Pancreas (tissue), 10 donors: ENCODE results near the gene DTNB. TPM values are rescaled to one million over a fixed set of nuclear protein-coding genes. Genes with fewer than 3 reads are reported as not detected.
A peak's percentile ranks its signal among the peaks of the same experiment; 100 is the strongest.

ENCODE experiments used
- ATAC-seq, 4 donors: fragments of 200-7000 bp; cut with Tn5 transposase; one replicate each; pipeline versions ENCODE4 v1.8.0 to v1.9.1; 2020; ENCODE audit warnings: mild to moderate bottlenecking in 4 of 4, moderate library complexity in 4 of 4
- DNase-seq, 6 donors: peaks; one replicate each; pipeline ENCODE4 v3.0.0-alpha.2; 2020
- FAIRE-seq: peaks from 2 replicates; lab custom pipeline; 2012; peaks lifted over from hg19 to GRCh38; lab: Jason Lieb, UNC
- H3K27ac ChIP-seq, 4 donors: fragments of 200-600 bp; sonication (generic); 1 replicate in 3 of 4; 2 replicates in 1 of 4; pipeline versions ENCODE4 v1.5.0 to v1.8.0; 2020
- H3K27me3 ChIP-seq, 4 donors: fragments of 200-600 bp; one replicate each; pipeline ENCODE4 v1.8.0; 2021
- H3K36me3 ChIP-seq, 3 donors: fragments of 200-600 bp; sonication (generic) in 1 of 3; one replicate each; pipeline versions ENCODE4 v1.5.0 to v1.8.0; 2020 to 2021
- H3K4me1 ChIP-seq, 3 donors: fragments of 200-600 bp; one replicate each; pipeline ENCODE4 v1.8.0; 2021
- H3K4me3 ChIP-seq, 4 donors: fragments of 200-600 bp; sonication (generic) in 2 of 4; one replicate each; pipeline versions ENCODE4 v1.5.0 to v1.8.0; 2020 to 2021
- H3K9me3 ChIP-seq, 4 donors: fragments of 200-600 bp; one replicate each; pipeline ENCODE4 v1.8.0; 2021
- CTCF ChIP-seq, 4 donors: fragments of 200-600 bp; sonication (generic) in 3 of 4; IDR thresholded peaks; one replicate each; pipeline versions ENCODE4 v1.5.0 to v1.8.0; 2021; ENCODE audit warnings: antibody characterized with exemption in 4 of 4
- WGBS, 2 donors: extraction: QIAGEN DNeasy Blood & Tissue Kit; methylation state at CpG; one replicate each; pipeline ENCODE4 v1.1.7; 2013; 5-methylcytosine and 5-hydroxymethylcytosine counted together
- intact Hi-C, 3 donors: fragments of 100-400 bp; cut with DNase I; formaldehyde crosslinking; loops; one replicate each; pipeline versions ENCODE4 v1.11.1 to v1.14.2; 2022
- polyA plus RNA-seq, 2 donors: library from polyadenylated mRNA; stranded (reverse); fragments of 200-250 nt; gene quantifications; one replicate each; pipeline ENCODE4 v1.2.3, GENCODE V29; 2013
- total RNA-seq, 6 donors: library from RNA; stranded (reverse); fragmentation: NEBNext Ultra II Directional in 4 of 6; extraction: Animal tissue kit (Norgen Biotek cat#: 25700) in 4 of 6; gene quantifications; one replicate each; pipeline versions ENCODE4 v1.2.1 to v1.2.4, GENCODE V29; 2021 to 2023
- donor health status: healthy with polysubstance abuse.
- donor health status: DM: no; HTN: no; CAD: no; lungs with moderate emphysema.
- donor health status: DM: no; HTN: no; CAD: no.
- donor health status: control.
- donor health status: control.
- donor health status: Bipolar disorder and iron deficiency.
- donor health status: DM: yes; HTN: yes; CAD: no.
- donor health status: DM: no; HTN: no; CAD: no.
- donor health status: DM: no; HTN: no; CAD: no.
- donor health status: DM: yes; HTN: yes; CAD: no.

DTNB gene
- total and polyA plus RNA-seq, 8 donors, result 10.8 to 27.8 (median 15.1) TPM

DNA sequence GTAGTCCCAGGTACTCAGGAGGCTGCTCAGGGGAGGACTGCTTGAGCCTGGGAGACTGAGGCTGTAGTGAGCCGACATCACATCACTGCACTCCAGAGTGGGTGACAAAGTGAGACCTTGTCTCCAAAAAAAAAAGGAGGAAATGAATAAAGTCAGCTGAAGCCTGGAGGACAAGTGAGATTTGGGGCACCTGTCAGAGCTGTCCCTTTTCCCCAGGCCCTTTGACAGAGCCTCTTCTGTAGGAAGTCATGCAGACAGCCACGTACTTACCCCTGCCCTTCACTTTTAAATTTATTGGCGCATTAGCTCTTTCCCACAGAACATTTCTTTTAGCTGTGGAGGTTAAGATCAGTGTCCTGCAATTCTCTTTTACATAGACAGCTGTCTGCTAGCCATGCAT is 180.7 kb downstream of the DTNB start:
- Histone ChIP-seq H3K4me1 (peaks cover 0 to 4% (median 0%) of the 10 kb centered on the region in 3 donors), H3K27me3 (no peaks in the 10 kb centered on the region), H3K4me3 (no peak overlapping the region), H3K36me3 (no peaks in the 10 kb centered on the region), H3K9me3 (no peaks in the 10 kb centered on the region), H3K27ac (no peak overlapping the region)
- intact Hi-C loops, result no loop called here
- WGBS, 2 donors, result 94 to 96% methylated on average over 3 of the region's 3 CpGs
- ATAC-seq (peak in 1 of 4 donors; percentile 16), DNase-seq (no peak), FAIRE-seq (no peak)
- TF ChIP-seq CTCF (IDR thresholded peaks at IDR 0.05), result no peak

- no peak overlapping the region for H3K4me3 ChIP-seq
- H3K27ac ChIP-seq, result no peak overlapping the region
- ATAC-seq, result peak; percentile 56 to 81 (median 72)
- intact Hi-C loops, result no loop called here
- no peaks in the 10 kb centered on the region for H3K36me3 ChIP-seq
- no peak for FAIRE-seq
- no peak for TF ChIP-seq CTCF (IDR thresholded peaks at IDR 0.05)
- peaks cover 0 to 4% (median 0%) of the 10 kb centered on the region in 3 donors for H3K4me1 ChIP-seq
- no peaks in the 10 kb centered on the region for H3K27me3 ChIP-seq
- no peak for DNase-seq
- no peaks in the 10 kb centered on the region for H3K9me3 ChIP-seq
- 60 to 63% methylated on average over 6 of the region's 6 CpGs for WGBS, 2 donors
Measured at GRCh38 chr2:25491966-25492532, 181.3 kb downstream of the DTNB start.

GRCh38 chr2:25491003-25491696 is 182.2 kb downstream of the DTNB start:
- H3K4me1 ChIP-seq, result peaks cover 0 to 4% (median 0%) of the 10 kb centered on the region in 3 donors
- no peaks in the 10 kb centered on the region for H3K36me3 ChIP-seq
- intact Hi-C loops, result no loop called here
- H3K4me3 ChIP-seq, result no peak overlapping the region
- H3K27ac ChIP-seq, result no peak overlapping the region
- DNase-seq, result no peak
- FAIRE-seq, result no peak
- TF ChIP-seq CTCF (IDR thresholded peaks at IDR 0.05), result no peak
- H3K27me3 ChIP-seq, result no peaks in the 10 kb centered on the region
- WGBS, 2 donors, result 92 to 98% methylated on average over 6 of the region's 6 CpGs
- no peak for ATAC-seq
- no peaks in the 10 kb centered on the region for H3K9me3 ChIP-seq

- intact Hi-C loops, result no loop called here
- FAIRE-seq, result no peak
Measured at GRCh38 chr2:25490217-25490616, 183.2 kb downstream of the DTNB start.

More at GRCh38 chr2:25490217-25490616, 183.2 kb downstream of the DTNB start:
- H3K27ac ChIP-seq, result no peak overlapping the region
- no peaks in the 10 kb centered on the region for H3K27me3 ChIP-seq
- no peaks in the 10 kb centered on the region for H3K36me3 ChIP-seq
- H3K4me3 ChIP-seq, result no peak overlapping the region
- WGBS, 2 donors, result 79 to 81% methylated on average over 3 of the region's 3 CpGs
- H3K4me1 ChIP-seq, result peaks cover 0 to 4% (median 0%) of the 10 kb centered on the region in 3 donors
- no peak for DNase-seq
- ATAC-seq, result no peak
- no peaks in the 10 kb centered on the region for H3K9me3 ChIP-seq
- TF ChIP-seq CTCF (IDR thresholded peaks at IDR 0.05), result no peak
